Endothelial cell of umbilical vein (primary cell): ENCODE results near the gene PTPRD. TPM values are rescaled to one million over a fixed set of nuclear protein-coding genes. Genes with fewer than 3 reads are reported as not detected.

ENCODE experiments used
- BruUV-seq: library from RNA; stranded (reverse); fragments of 400-500 nt; replicated peaks from 2 replicates; lab custom pipeline; 2021; lab: Mats Ljungman, UMichigan
- CTCF ChIA-PET: fragments of 300-600, 350-600 bp; sonication (Branson Sonifier 250); formaldehyde crosslinking; loops from one replicate; lab custom pipeline; 2021; ENCODE audit warnings: antibody characterized with exemption, inconsistent platforms; lab: Charles Lee
- POLR2A ChIA-PET: fragments of 300-600, 350-600 bp; sonication (Branson Sonifier 250); formaldehyde crosslinking; loops from one replicate; lab custom pipeline; 2021; ENCODE audit warnings: antibody characterized with exemption, inconsistent platforms; lab: Charles Lee
- DNase-seq: peaks from one replicate; pipeline ENCODE4 v3.0.0-alpha.2; 2011; ENCODE audit warnings: low read depth, low spot score
- FAIRE-seq: peaks from 2 replicates; lab custom pipeline; 2011; peaks lifted over from hg19 to GRCh38; lab: Jason Lieb, UNC
- H2AFZ ChIP-seq: 2 replicates; pipeline ENCODE4 v1.6.0; 2012; ENCODE audit warnings: low read depth, low read length, control low read depth, inconsistent platforms
- H3K27ac ChIP-seq: 2 replicates; pipeline ENCODE4 v1.5.1; 2011; ENCODE audit warnings: low read depth, mild to moderate bottlenecking, control low read depth, low read length, moderate library complexity; ENCODE audit not compliant: insufficient read depth
- H3K27me3 ChIP-seq, 2 experiments: 2 replicates each; pipeline versions ENCODE4 v1.6.0 to v1.6.1; 2011; ENCODE audit warnings: low read length in 2 of 2, mixed read lengths in 1 of 2; ENCODE audit not compliant: control insufficient read depth in 2 of 2, insufficient read depth in 2 of 2
- H3K36me3 ChIP-seq, 2 experiments: 2 replicates in 1 of 2; 3 replicates in 1 of 2; pipeline ENCODE4 v1.5.1; 2011; ENCODE audit warnings: low read length in 2 of 2, mild to moderate bottlenecking in 1 of 2, moderate library complexity in 1 of 2; ENCODE audit not compliant: control insufficient read depth in 2 of 2, insufficient read depth in 2 of 2; ENCODE audit errors: extremely low read depth in 1 of 2
- H3K4me1 ChIP-seq: 3 replicates; pipeline ENCODE4 v1.5.1; 2011; ENCODE audit warnings: mild to moderate bottlenecking, low read length; ENCODE audit not compliant: control insufficient read depth, insufficient read depth; ENCODE audit errors: extremely low read depth
- H3K4me2 ChIP-seq: 2 replicates; pipeline ENCODE4 v1.6.1; 2011; ENCODE audit warnings: low read length, control low read depth, mixed read lengths; ENCODE audit not compliant: insufficient read depth
- H3K4me3 ChIP-seq, 3 experiments: fragments of 200-600 bp in 1 of 3; sonication (generic), shearing (Covaris generic) in 1 of 3; replicated peaks in 1 of 3; 2 replicates each; pipeline ENCODE4 v1.5.1; 2011 to 2016; ENCODE audit warnings: control low read depth in 3 of 3, low read length in 3 of 3, mild to moderate bottlenecking in 2 of 3, inconsistent platforms in 1 of 3, low read depth in 1 of 3, moderate library complexity in 1 of 3; ENCODE audit not compliant: insufficient read depth in 1 of 3
- H3K79me2 ChIP-seq: 2 replicates; pipeline ENCODE4 v1.6.0; 2012; ENCODE audit warnings: low read length, inconsistent platforms; ENCODE audit not compliant: control insufficient read depth, insufficient read depth
- H3K9ac ChIP-seq: replicated peaks from 2 replicates; pipeline ENCODE3; 2011; ENCODE audit warnings: low read length, control low read depth; ENCODE audit not compliant: insufficient read depth; ENCODE audit errors: extremely low read depth
- H3K9me1 ChIP-seq: replicated peaks from 3 replicates; pipeline ENCODE4 v1.6.0; 2011; ENCODE audit warnings: mild to moderate bottlenecking, low read length; ENCODE audit not compliant: control insufficient read depth, insufficient read depth; ENCODE audit errors: extremely low read depth
- H3K9me3 ChIP-seq: replicated peaks from 2 replicates; pipeline ENCODE4 v1.5.1; 2012; ENCODE audit warnings: low read length, inconsistent platforms; ENCODE audit not compliant: control insufficient read depth, insufficient read depth
- H4K20me1 ChIP-seq: replicated peaks from 2 replicates; pipeline ENCODE3; 2011; ENCODE audit warnings: mild to moderate bottlenecking, low read length; ENCODE audit not compliant: control insufficient read depth, insufficient read depth; ENCODE audit errors: extremely low read depth
- EZH2 ChIP-seq: IDR thresholded peaks from 2 replicates; pipeline ENCODE4 v1.6.1; 2012; ENCODE audit warnings: borderline replicate concordance, low read depth, mild to moderate bottlenecking, moderate library complexity, low read length, inconsistent platforms; ENCODE audit not compliant: severe bottlenecking
- FOS ChIP-seq: IDR thresholded peaks from 2 replicates; pipeline ENCODE4 v1.6.1; 2011; ENCODE audit warnings: mild to moderate bottlenecking, low read length, moderate library complexity, borderline replicate concordance; ENCODE audit not compliant: insufficient read depth
- GATA2 ChIP-seq: IDR thresholded peaks from 2 replicates; pipeline ENCODE4 v1.7.0; 2011; ENCODE audit warnings: low read depth, mild to moderate bottlenecking, moderate library complexity, mixed read lengths, low read length; ENCODE audit not compliant: insufficient read length, insufficient read depth
- JUN ChIP-seq: IDR thresholded peaks from 2 replicates; pipeline ENCODE4 v1.6.1; 2011; ENCODE audit warnings: borderline replicate concordance, low read depth; ENCODE audit not compliant: insufficient read length, insufficient read depth
- MYC ChIP-seq: IDR thresholded peaks from one replicate; pipeline ENCODE4 v1.6.1; 2011; ENCODE audit warnings: mild to moderate bottlenecking, low read depth, low read length
- POLR2A ChIP-seq: IDR thresholded peaks from 2 replicates; pipeline ENCODE4 v1.6.1; 2012; ENCODE audit warnings: low read depth, mild to moderate bottlenecking, control low read depth, low read length
- POLR2AphosphoS5 ChIP-seq: IDR thresholded peaks from 2 replicates; pipeline ENCODE4 v1.6.1; 2012; ENCODE audit warnings: low read depth, mild to moderate bottlenecking, control low read depth, low read length, moderate library complexity; ENCODE audit not compliant: insufficient read depth
- dilution Hi-C: fragments of 300-500 bp; cut with MboI; formaldehyde crosslinking; loops from one replicate; pipeline ENCODE4 v1.15.0; 2019; ENCODE audit warnings: low sequenced_read_pairs; ENCODE audit not compliant: extremely low pct_ligation_motif_present
- intact Hi-C: fragments of 100-400 bp; cut with micrococcal nuclease; formaldehyde crosslinking; loops from one replicate; pipeline ENCODE4 v1.10.0; 2022
- polyA plus RNA-seq, 4 experiments: library from polyadenylated mRNA; depleted of rRNA in 3 of 4; stranded (reverse) in 3 of 4; unstranded in 1 of 4; fragments of >200 nt; gene quantifications; 2 replicates each; pipeline versions ENCODE4 v1.2.1 to v1.2.3, GENCODE V29; 2011 to 2012; ENCODE audit warnings: missing spikeins in 1 of 4
- total RNA-seq: library from RNA; stranded (reverse); gene quantifications from 2 replicates; pipeline ENCODE4 v1.2.3, GENCODE V29; 2021
- TF ChIP-seq, protein P1 (sequence below), 2 donors: IDR thresholded peaks; 1 replicate in 1 of 2; 2 replicates in 1 of 2; pipeline ENCODE4 v1.5.1; 2011; ENCODE audit warnings: low read length in 2 of 2, mild to moderate bottlenecking in 2 of 2, moderate library complexity in 2 of 2, control low read depth in 1 of 2, inconsistent platforms in 1 of 2, low read depth in 1 of 2; ENCODE audit not compliant: insufficient read depth in 1 of 2; ENCODE audit errors: extremely low read depth in 1 of 2
- TF ChIP-seq, protein P2 (sequence below): IDR thresholded peaks from 2 replicates; pipeline ENCODE4 v1.6.1; 2011; ENCODE audit not compliant: insufficient read depth, insufficient read length

Gene PTPRD
- total and polyA plus RNA-seq, 2 donors (not counting 3 experiments of a cell fraction or from before 2014, with no cell fraction given): 5.5 to 5.7 TPM

DNA sequence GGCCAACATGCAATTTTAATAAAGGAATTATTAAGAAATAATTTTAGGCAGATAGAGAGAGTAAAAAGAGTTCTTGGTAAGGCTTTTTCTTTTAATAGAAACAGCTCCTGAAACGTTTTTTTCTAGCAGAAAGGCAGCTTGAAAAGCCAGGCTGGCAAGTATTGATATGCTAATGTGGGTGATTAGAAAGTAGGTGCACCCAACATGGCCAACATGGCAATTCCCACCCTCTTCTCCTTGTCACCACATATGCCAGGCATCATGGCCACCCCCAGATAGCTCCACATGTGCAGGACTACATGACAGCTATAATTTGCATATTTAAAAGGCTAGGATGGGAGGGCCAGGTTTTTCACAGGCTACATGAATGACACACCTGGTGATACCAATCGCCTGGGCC, 615.2 kb downstream of the PTPRD start:
- H3K27ac ChIP-seq: no peak overlapping the region
- intact Hi-C loops: no loop called here
- CTCF ChIA-PET: interaction anchor here (1.5 to 4.4 kb wide), 4 partner anchors 48 to 271 kb away, joined by 7 to 36 read pairs (median 22); no protein-coding TSS in a partner anchor

More for the DNA sequence above, 615.2 kb downstream of the PTPRD start:
- no peak overlapping the region for H3K4me2 ChIP-seq
- dilution Hi-C loops: no loop called here
- FAIRE-seq (no peak), DNase-seq (no peak)
- no peaks in the 10 kb centered on the region for H4K20me1 ChIP-seq
- H3K9me3 ChIP-seq: no peaks in the 10 kb centered on the region
- no peak overlapping the region for H3K4me3 ChIP-seq
- H3K9me1 ChIP-seq: no peaks in the 10 kb centered on the region
- no peak overlapping the region for H3K9ac ChIP-seq
- H3K79me2 ChIP-seq: no peaks in the 10 kb centered on the region
- peaks cover 28% of the 10 kb centered on the region for H3K4me1 ChIP-seq
- TF ChIP-seq MYC: no peak
- TF ChIP-seq JUN: no peak
- TF ChIP-seq, protein P1, sequence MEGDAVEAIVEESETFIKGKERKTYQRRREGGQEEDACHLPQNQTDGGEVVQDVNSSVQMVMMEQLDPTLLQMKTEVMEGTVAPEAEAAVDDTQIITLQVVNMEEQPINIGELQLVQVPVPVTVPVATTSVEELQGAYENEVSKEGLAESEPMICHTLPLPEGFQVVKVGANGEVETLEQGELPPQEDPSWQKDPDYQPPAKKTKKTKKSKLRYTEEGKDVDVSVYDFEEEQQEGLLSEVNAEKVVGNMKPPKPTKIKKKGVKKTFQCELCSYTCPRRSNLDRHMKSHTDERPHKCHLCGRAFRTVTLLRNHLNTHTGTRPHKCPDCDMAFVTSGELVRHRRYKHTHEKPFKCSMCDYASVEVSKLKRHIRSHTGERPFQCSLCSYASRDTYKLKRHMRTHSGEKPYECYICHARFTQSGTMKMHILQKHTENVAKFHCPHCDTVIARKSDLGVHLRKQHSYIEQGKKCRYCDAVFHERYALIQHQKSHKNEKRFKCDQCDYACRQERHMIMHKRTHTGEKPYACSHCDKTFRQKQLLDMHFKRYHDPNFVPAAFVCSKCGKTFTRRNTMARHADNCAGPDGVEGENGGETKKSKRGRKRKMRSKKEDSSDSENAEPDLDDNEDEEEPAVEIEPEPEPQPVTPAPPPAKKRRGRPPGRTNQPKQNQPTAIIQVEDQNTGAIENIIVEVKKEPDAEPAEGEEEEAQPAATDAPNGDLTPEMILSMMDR (IDR thresholded peaks at IDR 0.05; ENCODE audit: extremely low read depth in 1 of 2, insufficient read depth in 1 of 2, low read depth in 1 of 2, low read length in 2 of 2): no peak
- TF ChIP-seq GATA2: no peak
- TF ChIP-seq EZH2: no peak
- no peak for TF ChIP-seq POLR2AphosphoS5
- TF ChIP-seq, protein P2, sequence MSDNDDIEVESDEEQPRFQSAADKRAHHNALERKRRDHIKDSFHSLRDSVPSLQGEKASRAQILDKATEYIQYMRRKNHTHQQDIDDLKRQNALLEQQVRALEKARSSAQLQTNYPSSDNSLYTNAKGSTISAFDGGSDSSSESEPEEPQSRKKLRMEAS: no peak
- TF ChIP-seq POLR2A: no peak
- TF ChIP-seq FOS: no peak
- no peaks in the 10 kb centered on the region for H3K36me3 ChIP-seq
- POLR2A ChIA-PET: no interaction called here
- no TSS peak for BruUV-seq
- H3K27me3 ChIP-seq: no peaks in the 10 kb centered on the region
- H2AFZ ChIP-seq: no peak overlapping the region
